ENCODE data around the gene CEP162. TPM values are rescaled to one million over a fixed set of nuclear protein-coding genes. Genes with fewer than 3 reads are reported as not detected.

Gene CEP162
- polyA plus RNA-seq, 3 donors = 16.7 to 22.2 (median 20.9) TPM

Other genes starting within 250 kb of the CEP162 start
- gene MRAP2, start 193.9 kb downstream of the CEP162 start, polyA plus RNA-seq (ENCODE audit: insufficient read length in 3 of 3) = 1 to 10 TPM; 2.2 to 5.2 (median 4.2) TPM